Measurements from ENCODE around the gene NAP1L5.

DNA sequence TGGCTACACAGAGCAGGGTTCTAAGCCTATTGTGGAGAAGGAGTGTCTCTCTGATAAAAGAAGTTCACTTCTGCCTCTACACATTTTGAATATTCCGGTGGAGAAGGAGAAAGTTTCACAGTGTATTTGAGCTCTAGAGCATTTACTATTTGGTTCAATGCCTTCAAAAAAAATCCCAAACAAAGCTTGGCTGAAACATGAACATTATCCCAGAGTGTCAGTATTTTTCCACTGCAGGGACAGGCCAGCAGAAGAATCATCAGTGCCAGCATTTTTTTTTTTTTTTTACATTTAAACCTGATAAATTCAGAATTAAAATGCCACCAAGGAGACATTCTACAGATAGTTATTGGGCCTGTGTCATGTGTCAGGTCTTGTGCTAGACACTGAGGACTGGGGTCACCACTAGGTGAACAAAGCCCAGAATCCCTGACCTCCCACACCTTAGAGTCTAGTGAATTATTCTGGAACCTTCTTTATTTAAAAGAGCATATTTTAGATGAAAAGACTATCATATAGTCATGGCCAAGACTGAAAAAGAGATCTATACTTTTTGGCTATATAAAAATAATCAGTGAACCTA is 48.0 kb upstream of the NAP1L5 start:
- TF ChIP-seq POLR2AphosphoS5 (IDR thresholded peaks at IDR 0.05) (no peak), POLR2A (IDR thresholded peaks at IDR 0.05) (no peak)
- TF ChIP-seq, protein P1, sequence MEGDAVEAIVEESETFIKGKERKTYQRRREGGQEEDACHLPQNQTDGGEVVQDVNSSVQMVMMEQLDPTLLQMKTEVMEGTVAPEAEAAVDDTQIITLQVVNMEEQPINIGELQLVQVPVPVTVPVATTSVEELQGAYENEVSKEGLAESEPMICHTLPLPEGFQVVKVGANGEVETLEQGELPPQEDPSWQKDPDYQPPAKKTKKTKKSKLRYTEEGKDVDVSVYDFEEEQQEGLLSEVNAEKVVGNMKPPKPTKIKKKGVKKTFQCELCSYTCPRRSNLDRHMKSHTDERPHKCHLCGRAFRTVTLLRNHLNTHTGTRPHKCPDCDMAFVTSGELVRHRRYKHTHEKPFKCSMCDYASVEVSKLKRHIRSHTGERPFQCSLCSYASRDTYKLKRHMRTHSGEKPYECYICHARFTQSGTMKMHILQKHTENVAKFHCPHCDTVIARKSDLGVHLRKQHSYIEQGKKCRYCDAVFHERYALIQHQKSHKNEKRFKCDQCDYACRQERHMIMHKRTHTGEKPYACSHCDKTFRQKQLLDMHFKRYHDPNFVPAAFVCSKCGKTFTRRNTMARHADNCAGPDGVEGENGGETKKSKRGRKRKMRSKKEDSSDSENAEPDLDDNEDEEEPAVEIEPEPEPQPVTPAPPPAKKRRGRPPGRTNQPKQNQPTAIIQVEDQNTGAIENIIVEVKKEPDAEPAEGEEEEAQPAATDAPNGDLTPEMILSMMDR (IDR thresholded peaks at IDR 0.05) = no peak

Data from stomach (tissue), 4 donors.